GM08714 (cell line): ENCODE results near the gene ANKAR.
"Not testable (repeated sequence)": the region's sequence is repeated elsewhere in the genome, so short reads cannot be mapped to it uniquely, and the experiment has no call there.

Source experiments
- H3K4me3 ChIP-seq: fragments of 200-500 bp; sonication (Bioruptor generic); 2 replicates; pipeline ENCODE4 v1.5.1; 2014; ENCODE audit warnings: mild to moderate bottlenecking, low read length, inconsistent platforms
- ZNF274 ChIP-seq: IDR thresholded peaks from 2 replicates; pipeline ENCODE4 v1.6.1; 2012; ENCODE audit warnings: mild to moderate bottlenecking, low read depth, low read length

The ANKAR gene

GRCh38 chr2:189709501-189710221 is 35.2 kb downstream of the ANKAR start:
- H3K4me3 ChIP-seq, result no peak overlapping the region
- no peak for TF ChIP-seq ZNF274

- H3K4me3 ChIP-seq, result not testable (repeated sequence)
These were observed 43.1 kb downstream of the ANKAR start for GRCh38 chr2:189717593-189717992.

GRCh38 chr2:189719571-189719970 is 45.1 kb downstream of the ANKAR start:
- no peak for TF ChIP-seq ZNF274
- H3K4me3 ChIP-seq, result no peak overlapping the region

- no peak for TF ChIP-seq ZNF274
- no peak overlapping the region for H3K4me3 ChIP-seq
These were observed 48.7 kb downstream of the ANKAR start for GRCh38 chr2:189723192-189723591.
